GM12878 (cell line): ENCODE measurements around the gene NBPF1.
"Not testable (repeated sequence)": the region's sequence is repeated elsewhere in the genome, so short reads cannot be mapped to it uniquely, and the experiment has no call there.

ENCODE experiments used
- BMI1 ChIP-seq: fragments of 450-650 bp; IDR thresholded peaks from 2 replicates; pipeline ENCODE4 v1.6.1; 2016; ENCODE audit warnings: mild to moderate bottlenecking, moderate library complexity, borderline replicate concordance
- CBX3 ChIP-seq: fragments of 200-600 bp; sonication (generic); IDR thresholded peaks from 2 replicates; pipeline ENCODE4 v1.6.1; 2016; ENCODE audit warnings: low read depth, borderline replicate concordance
- CREB1 ChIP-seq: IDR thresholded peaks from 2 replicates; pipeline ENCODE4 v1.6.1; 2012; ENCODE audit warnings: low read depth, mild to moderate bottlenecking, inconsistent platforms
- CREM ChIP-seq: IDR thresholded peaks from 2 replicates; pipeline ENCODE4 v1.6.1; 2014; ENCODE audit warnings: antibody characterized with exemption, low read depth
- EZH2 ChIP-seq: IDR thresholded peaks from 2 replicates; pipeline ENCODE4 v1.6.1; 2012; ENCODE audit warnings: low read depth, mild to moderate bottlenecking, control low read depth, inconsistent platforms, low read length, borderline replicate concordance; ENCODE audit not compliant: control insufficient read depth
- MTA3 ChIP-seq: IDR thresholded peaks from 2 replicates; pipeline ENCODE4 v1.6.1; 2012; ENCODE audit warnings: low read length, inconsistent platforms, borderline replicate concordance
- MXI1 ChIP-seq: fragments of 150-350 bp; IDR thresholded peaks from 2 replicates; pipeline ENCODE4 v1.6.1; 2011; ENCODE audit warnings: low read depth, mild to moderate bottlenecking, inconsistent platforms, low read length, improper control_type of control experiment
- NR2C1 ChIP-seq: fragments of 450-650 bp; IDR thresholded peaks from 2 replicates; pipeline ENCODE4 v1.6.1; 2017; ENCODE audit warnings: antibody characterized with exemption, mild to moderate bottlenecking, moderate library complexity
- NRF1 ChIP-seq: conservative IDR thresholded peaks from 2 replicates; pipeline ENCODE4 v1.6.1; 2011; ENCODE audit warnings: mild to moderate bottlenecking, low read depth, low read length, improper control_type of control experiment
- POLR2AphosphoS5 ChIP-seq: IDR thresholded peaks from 2 replicates; pipeline ENCODE4 v1.6.1; 2011; ENCODE audit warnings: mild to moderate bottlenecking, low read length, inconsistent platforms
- SMC3 ChIP-seq: IDR thresholded peaks from 2 replicates; pipeline ENCODE4 v1.6.1; 2011; ENCODE audit warnings: low read length, improper control_type of control experiment, borderline replicate concordance
- TAF1 ChIP-seq: IDR thresholded peaks from 2 replicates; pipeline ENCODE4 v1.6.1; 2011; ENCODE audit warnings: mild to moderate bottlenecking, low read depth, low read length, borderline replicate concordance
- YY1 ChIP-seq: IDR thresholded peaks from 2 replicates; pipeline ENCODE4 v1.6.1; 2011; ENCODE audit warnings: low read depth, mild to moderate bottlenecking, low read length
- TF ChIP-seq, protein P1 (sequence below), 3 experiments: IDR thresholded peaks in 2 of 3; conservative IDR thresholded peaks in 1 of 3; 2 replicates each; pipeline ENCODE4 v1.5.1; 2011; ENCODE audit warnings: low read depth in 3 of 3, low read length in 3 of 3, mild to moderate bottlenecking in 3 of 3, control low read depth in 2 of 3, moderate library complexity in 2 of 3, inconsistent platforms in 1 of 3, mixed read lengths in 1 of 3; ENCODE audit not compliant: control insufficient read depth in 2 of 3, insufficient read depth in 1 of 3; ENCODE audit errors: extremely low read depth in 1 of 3

DNA sequence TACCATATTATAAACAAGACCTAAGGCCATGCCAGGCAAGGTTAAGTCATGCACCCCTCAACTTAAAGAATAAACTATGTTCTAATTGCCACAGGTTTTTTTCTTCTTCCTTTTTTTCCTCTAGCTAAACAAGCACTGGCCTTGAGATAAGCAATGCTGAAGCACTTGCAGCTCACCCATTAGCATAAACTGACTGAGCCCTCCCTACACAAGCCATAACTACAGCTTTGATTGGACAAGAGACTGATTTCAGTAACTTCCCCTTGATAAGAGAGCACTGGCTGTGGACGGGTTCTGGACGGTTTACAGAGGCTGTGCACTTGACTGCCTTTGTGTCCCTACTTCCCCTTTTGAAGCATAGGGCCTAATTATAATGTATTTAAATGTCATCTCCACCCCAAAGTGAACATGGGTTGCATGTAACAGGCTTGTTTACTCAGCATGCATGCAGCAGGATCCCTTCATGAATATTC lies 72.9 kb downstream of the NBPF1 start:
- TF ChIP-seq YY1, CREM, MTA3, NR2C1, TAF1, BMI1, EZH2, POLR2AphosphoS5, SMC3, MXI1, CREB1, CBX3, NRF1: not testable (repeated sequence)
- TF ChIP-seq, protein P1, sequence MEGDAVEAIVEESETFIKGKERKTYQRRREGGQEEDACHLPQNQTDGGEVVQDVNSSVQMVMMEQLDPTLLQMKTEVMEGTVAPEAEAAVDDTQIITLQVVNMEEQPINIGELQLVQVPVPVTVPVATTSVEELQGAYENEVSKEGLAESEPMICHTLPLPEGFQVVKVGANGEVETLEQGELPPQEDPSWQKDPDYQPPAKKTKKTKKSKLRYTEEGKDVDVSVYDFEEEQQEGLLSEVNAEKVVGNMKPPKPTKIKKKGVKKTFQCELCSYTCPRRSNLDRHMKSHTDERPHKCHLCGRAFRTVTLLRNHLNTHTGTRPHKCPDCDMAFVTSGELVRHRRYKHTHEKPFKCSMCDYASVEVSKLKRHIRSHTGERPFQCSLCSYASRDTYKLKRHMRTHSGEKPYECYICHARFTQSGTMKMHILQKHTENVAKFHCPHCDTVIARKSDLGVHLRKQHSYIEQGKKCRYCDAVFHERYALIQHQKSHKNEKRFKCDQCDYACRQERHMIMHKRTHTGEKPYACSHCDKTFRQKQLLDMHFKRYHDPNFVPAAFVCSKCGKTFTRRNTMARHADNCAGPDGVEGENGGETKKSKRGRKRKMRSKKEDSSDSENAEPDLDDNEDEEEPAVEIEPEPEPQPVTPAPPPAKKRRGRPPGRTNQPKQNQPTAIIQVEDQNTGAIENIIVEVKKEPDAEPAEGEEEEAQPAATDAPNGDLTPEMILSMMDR (IDR thresholded peaks at IDR 0.05 in 2 of 3, conservative IDR thresholded peaks at IDR 0.05 in 1 of 3; ENCODE audit: control insufficient read depth in 2 of 3, extremely low read depth in 1 of 3, insufficient read depth in 1 of 3, low read depth in 3 of 3, low read length in 3 of 3): not testable (repeated sequence)
